A673 (cell line): ENCODE data around the gene NSD1. TPM values are rescaled to one million over a fixed set of nuclear protein-coding genes. Genes with fewer than 3 reads are reported as not detected.

Source experiments
- BruUV-seq: library from RNA; stranded (reverse); fragments of 400-500 nt; replicated peaks from 2 replicates; lab custom pipeline; 2021; lab: Mats Ljungman, UMichigan
- CTCF ChIA-PET: fragments of 300-600 bp; sonication (Branson Sonifier 250); formaldehyde crosslinking; loops from one replicate; lab custom pipeline; 2022; ENCODE audit warnings: antibody characterized with exemption; lab: Charles Lee
- POLR2A ChIA-PET: fragments of 300-600 bp; sonication (Branson Sonifier 250); formaldehyde crosslinking; loops from one replicate; lab custom pipeline; 2022; ENCODE audit warnings: antibody characterized with exemption; ENCODE audit not compliant: low non-redundant PET; lab: Charles Lee
- DNase-seq: peaks from one replicate; pipeline ENCODE4 v3.0.0-alpha.2; 2015; ENCODE audit warnings: low spot score
- H3K27ac ChIP-seq: fragments of 200-600 bp; sonication (generic); 2 replicates; pipeline ENCODE4 v1.5.1; 2016; ENCODE audit warnings: mixed run types, low read depth, mild to moderate bottlenecking, mixed read lengths, antibody characterized with exemption, low read length; ENCODE audit not compliant: poor library complexity, severe bottlenecking
- H3K27me3 ChIP-seq: fragments of 200-600 bp; sonication (generic); replicated peaks from 2 replicates; pipeline ENCODE4 v1.6.1; 2017; ENCODE audit warnings: mixed run types, low read depth, mild to moderate bottlenecking, mixed read lengths, antibody characterized with exemption, low read length; ENCODE audit not compliant: insufficient read depth, poor library complexity
- H3K36me3 ChIP-seq: fragments of 200-600 bp; sonication (generic); 2 replicates; pipeline ENCODE4 v1.6.1; 2016; ENCODE audit warnings: mixed run types, mild to moderate bottlenecking, mixed read lengths, antibody characterized with exemption, low read length; ENCODE audit not compliant: insufficient read depth, poor library complexity, severe bottlenecking
- H3K4me1 ChIP-seq: fragments of 200-600 bp; sonication (generic); 2 replicates; pipeline ENCODE4 v1.6.1; 2017; ENCODE audit warnings: mixed run types, mild to moderate bottlenecking, mixed read lengths, antibody characterized with exemption, low read length; ENCODE audit not compliant: insufficient read depth, poor library complexity, severe bottlenecking
- H3K4me3 ChIP-seq: fragments of 200-600 bp; sonication (generic); 2 replicates; pipeline ENCODE4 v1.5.1; 2016; ENCODE audit warnings: low read depth, mixed run types, mild to moderate bottlenecking, mixed read lengths, low read length; ENCODE audit not compliant: poor library complexity, severe bottlenecking
- H3K9me3 ChIP-seq: fragments of 200-600 bp; sonication (generic); 2 replicates; pipeline ENCODE4 v1.6.1; 2016; ENCODE audit warnings: mixed run types, low read depth, mild to moderate bottlenecking, mixed read lengths, antibody characterized with exemption, low read length; ENCODE audit not compliant: poor library complexity, severe bottlenecking
- EZH2 ChIP-seq: fragments of 200-600 bp; sonication (generic); IDR thresholded peaks from 2 replicates; pipeline ENCODE4 v1.6.1; 2017; ENCODE audit warnings: borderline replicate concordance, low read depth, mild to moderate bottlenecking, mixed read lengths, antibody characterized with exemption, low read length; ENCODE audit not compliant: poor library complexity, severe bottlenecking
- intact Hi-C: fragments of 100-400 bp; cut with micrococcal nuclease; formaldehyde crosslinking; loops from one replicate; pipeline ENCODE4 v1.10.0; 2022; ENCODE audit not compliant: unreplicated experiment
- total RNA-seq: library from RNA; stranded (reverse); gene quantifications from 2 replicates; pipeline ENCODE4 v1.2.3, GENCODE V29; 2021
- TF ChIP-seq, protein P1 (sequence below): fragments of 300-800, 200-600 bp; sonication (generic); conservative IDR thresholded peaks from 2 replicates; pipeline ENCODE4 v1.5.1; 2017; ENCODE audit warnings: low read depth, mild to moderate bottlenecking, antibody characterized with exemption, low read length, moderate library complexity, mixed read lengths

The NSD1 gene
- total RNA-seq, 1 experiment from 2014 or later: 74.3 TPM

DNA sequence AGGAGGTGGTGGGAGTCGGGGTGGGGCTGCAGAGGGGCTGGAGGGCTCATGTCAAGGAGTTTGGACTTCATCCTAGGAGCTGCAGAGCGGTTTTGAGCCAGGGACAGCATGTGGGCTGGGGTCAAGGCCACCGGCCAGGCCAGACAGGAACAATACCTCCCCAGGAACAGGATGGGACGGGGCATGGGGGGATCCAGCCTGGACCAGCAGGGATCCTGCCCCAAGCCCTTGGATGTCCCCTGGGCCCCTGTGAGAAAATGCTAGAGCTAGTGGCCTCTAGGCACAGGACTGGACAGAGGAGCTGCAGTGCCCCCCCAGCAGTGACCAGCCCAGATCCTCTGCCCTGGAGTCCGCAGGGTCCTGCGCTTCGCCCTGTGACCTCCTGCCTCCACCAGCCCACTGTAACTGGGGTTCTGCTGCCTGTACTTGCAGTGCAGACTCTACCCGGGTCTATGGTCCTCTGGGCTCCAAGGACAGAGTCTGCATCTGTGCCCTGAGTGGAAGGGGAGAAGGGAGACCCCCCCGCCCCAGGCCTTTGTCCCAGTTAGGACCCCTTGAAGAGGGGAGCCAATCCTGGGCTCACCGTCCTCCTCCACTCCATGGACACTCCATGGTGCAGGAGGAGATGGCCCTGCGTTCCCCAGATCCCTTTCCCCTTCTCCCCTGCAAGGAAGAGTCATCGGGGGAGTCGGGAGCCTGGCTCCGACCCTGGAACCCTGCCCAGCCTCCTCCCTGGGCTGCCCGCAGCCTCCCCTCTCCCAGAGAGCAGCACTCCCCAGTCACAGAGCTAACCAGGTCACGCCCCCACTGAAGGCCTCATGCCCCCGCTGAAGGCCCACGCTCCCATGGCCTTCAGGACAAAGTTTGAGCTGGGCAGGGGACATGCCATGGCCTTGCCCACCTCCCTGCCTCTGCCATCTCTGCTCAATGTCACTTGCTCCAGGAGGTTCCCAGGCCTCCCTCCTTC lies 181.1 kb downstream of the NSD1 start:
- POLR2A ChIA-PET: interaction anchor here (0.6 kb wide), 1 partner anchor 175 kb away, joined by 3 read pairs; no protein-coding TSS in a partner anchor
- no peaks in the 10 kb centered on the region for H3K36me3 ChIP-seq
- H3K4me1 ChIP-seq: peaks cover 18% of the 10 kb centered on the region
- intact Hi-C loops: no loop called here
- TF ChIP-seq, protein P1, sequence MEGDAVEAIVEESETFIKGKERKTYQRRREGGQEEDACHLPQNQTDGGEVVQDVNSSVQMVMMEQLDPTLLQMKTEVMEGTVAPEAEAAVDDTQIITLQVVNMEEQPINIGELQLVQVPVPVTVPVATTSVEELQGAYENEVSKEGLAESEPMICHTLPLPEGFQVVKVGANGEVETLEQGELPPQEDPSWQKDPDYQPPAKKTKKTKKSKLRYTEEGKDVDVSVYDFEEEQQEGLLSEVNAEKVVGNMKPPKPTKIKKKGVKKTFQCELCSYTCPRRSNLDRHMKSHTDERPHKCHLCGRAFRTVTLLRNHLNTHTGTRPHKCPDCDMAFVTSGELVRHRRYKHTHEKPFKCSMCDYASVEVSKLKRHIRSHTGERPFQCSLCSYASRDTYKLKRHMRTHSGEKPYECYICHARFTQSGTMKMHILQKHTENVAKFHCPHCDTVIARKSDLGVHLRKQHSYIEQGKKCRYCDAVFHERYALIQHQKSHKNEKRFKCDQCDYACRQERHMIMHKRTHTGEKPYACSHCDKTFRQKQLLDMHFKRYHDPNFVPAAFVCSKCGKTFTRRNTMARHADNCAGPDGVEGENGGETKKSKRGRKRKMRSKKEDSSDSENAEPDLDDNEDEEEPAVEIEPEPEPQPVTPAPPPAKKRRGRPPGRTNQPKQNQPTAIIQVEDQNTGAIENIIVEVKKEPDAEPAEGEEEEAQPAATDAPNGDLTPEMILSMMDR: no peak
- TF ChIP-seq EZH2: no peak
- no TSS peak for BruUV-seq
- H3K9me3 ChIP-seq: no peaks in the 10 kb centered on the region
- CTCF ChIA-PET: no interaction called here
- DNase-seq: no peak
- H3K27me3 ChIP-seq: no peaks in the 10 kb centered on the region
- H3K27ac ChIP-seq: no peak overlapping the region
- H3K4me3 ChIP-seq: no peak overlapping the region

DNA sequence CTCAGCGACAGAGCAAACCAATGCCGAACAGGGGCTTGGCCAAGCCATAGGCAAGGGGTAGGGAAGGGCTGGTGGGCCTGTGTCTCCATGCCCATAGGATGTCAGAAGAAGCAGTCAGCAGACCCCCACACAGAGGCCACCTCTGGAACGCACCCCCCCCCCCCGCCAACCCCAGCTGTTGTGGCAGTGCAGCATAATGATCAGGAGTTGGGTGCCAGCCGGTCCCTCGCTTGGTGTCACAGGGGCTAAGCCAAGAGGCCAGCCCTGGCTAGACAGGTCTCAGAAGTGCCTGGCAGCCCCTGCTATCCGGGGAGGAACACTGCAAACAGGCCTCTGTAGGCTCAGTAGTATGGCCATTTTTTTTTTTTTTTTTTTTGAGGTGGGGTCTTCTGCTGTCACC lies 181.8 kb downstream of the NSD1 start:
- Histone ChIP-seq H3K4me1 (peaks cover 11% of the 10 kb centered on the region), H3K27me3 (no peaks in the 10 kb centered on the region), H3K9me3 (no peaks in the 10 kb centered on the region), H3K36me3 (no peaks in the 10 kb centered on the region), H3K27ac (no peak overlapping the region), H3K4me3 (no peak overlapping the region)
- intact Hi-C loops: no loop called here
- POLR2A ChIA-PET: no interaction called here
- CTCF ChIA-PET: no interaction called here
- no peak for DNase-seq
- no peak for TF ChIP-seq EZH2
- TF ChIP-seq, protein P1: no peak
- BruUV-seq: no TSS peak

- POLR2A ChIA-PET: no interaction called here
- Histone ChIP-seq H3K36me3 (no peaks in the 10 kb centered on the region), H3K4me1 (peaks cover 5% of the 10 kb centered on the region), H3K9me3 (no peaks in the 10 kb centered on the region), H3K27me3 (no peaks in the 10 kb centered on the region), H3K27ac (no peak overlapping the region), H3K4me3 (no peak overlapping the region)
- intact Hi-C loops: no loop called here
- no peak for TF ChIP-seq EZH2
- TF ChIP-seq, protein P1: no peak
- CTCF ChIA-PET: no interaction called here
- DNase-seq: no peak
- BruUV-seq: no TSS peak
These were observed 182.4 kb downstream of the NSD1 start for GRCh38 chr5:177316005-177316404.
